SK-N-SH (cell line): ENCODE measurements around the gene OR12D1.

Experiments used
- EZH2phosphoT487 ChIP-seq: fragments of 200-600 bp; sonication (generic); IDR thresholded peaks from 2 replicates; pipeline ENCODE4 v1.6.1; 2017; ENCODE audit warnings: low read depth, mixed run types, mild to moderate bottlenecking, antibody characterized with exemption, moderate library complexity, borderline replicate concordance
- POLR2AphosphoS5 ChIP-seq: IDR thresholded peaks from 2 replicates; pipeline ENCODE4 v1.6.1; 2012; ENCODE audit warnings: low read depth, low read length
- RAD21 ChIP-seq: IDR thresholded peaks from 2 replicates; pipeline ENCODE4 v1.6.1; 2012; ENCODE audit warnings: mild to moderate bottlenecking, low read length
- TAF1 ChIP-seq: IDR thresholded peaks from 2 replicates; pipeline ENCODE4 v1.6.1; 2012; ENCODE audit warnings: low read depth, mild to moderate bottlenecking, low read length, moderate library complexity, borderline replicate concordance
- YY1 ChIP-seq: IDR thresholded peaks from 2 replicates; pipeline ENCODE4 v1.4.0; 2012; ENCODE audit warnings: low read depth, mild to moderate bottlenecking
- TF ChIP-seq, protein P1 (sequence below): fragments of 200-600 bp; sonication (generic); IDR thresholded peaks from 2 replicates; pipeline ENCODE4 v1.6.1; 2017; ENCODE audit warnings: antibody characterized with exemption, mild to moderate bottlenecking, moderate library complexity
- TF ChIP-seq, protein P2 (sequence below): IDR thresholded peaks from 2 replicates; pipeline ENCODE4 v1.4.0; 2012; ENCODE audit warnings: low read depth
- TF ChIP-seq, protein P3 (sequence below): IDR thresholded peaks from 2 replicates; pipeline ENCODE4 v1.4.0; 2012; ENCODE audit warnings: low read depth, borderline replicate concordance

DNA sequence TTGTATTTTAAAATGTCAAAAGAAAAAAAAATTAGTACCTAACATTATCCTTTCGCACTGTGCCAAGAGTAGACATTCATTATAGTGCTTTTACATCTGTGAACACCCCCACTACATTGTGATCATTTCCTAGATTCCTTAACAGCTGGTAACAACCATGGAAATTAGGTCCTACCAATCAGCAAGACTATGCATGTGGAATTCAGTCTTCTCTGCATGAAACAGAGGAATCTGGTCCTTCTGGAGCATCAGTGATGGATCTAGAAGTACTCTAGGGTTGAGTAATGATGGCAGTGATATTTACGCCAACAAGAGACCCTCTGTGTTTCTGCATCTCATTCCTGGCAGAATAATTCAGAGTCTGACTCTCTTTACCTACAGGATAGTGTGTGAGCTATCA lies 9.4 kb downstream of the OR12D1 start:
- TF ChIP-seq, protein P1, sequence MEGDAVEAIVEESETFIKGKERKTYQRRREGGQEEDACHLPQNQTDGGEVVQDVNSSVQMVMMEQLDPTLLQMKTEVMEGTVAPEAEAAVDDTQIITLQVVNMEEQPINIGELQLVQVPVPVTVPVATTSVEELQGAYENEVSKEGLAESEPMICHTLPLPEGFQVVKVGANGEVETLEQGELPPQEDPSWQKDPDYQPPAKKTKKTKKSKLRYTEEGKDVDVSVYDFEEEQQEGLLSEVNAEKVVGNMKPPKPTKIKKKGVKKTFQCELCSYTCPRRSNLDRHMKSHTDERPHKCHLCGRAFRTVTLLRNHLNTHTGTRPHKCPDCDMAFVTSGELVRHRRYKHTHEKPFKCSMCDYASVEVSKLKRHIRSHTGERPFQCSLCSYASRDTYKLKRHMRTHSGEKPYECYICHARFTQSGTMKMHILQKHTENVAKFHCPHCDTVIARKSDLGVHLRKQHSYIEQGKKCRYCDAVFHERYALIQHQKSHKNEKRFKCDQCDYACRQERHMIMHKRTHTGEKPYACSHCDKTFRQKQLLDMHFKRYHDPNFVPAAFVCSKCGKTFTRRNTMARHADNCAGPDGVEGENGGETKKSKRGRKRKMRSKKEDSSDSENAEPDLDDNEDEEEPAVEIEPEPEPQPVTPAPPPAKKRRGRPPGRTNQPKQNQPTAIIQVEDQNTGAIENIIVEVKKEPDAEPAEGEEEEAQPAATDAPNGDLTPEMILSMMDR: no peak
- TF ChIP-seq RAD21 (no peak), POLR2AphosphoS5 (no peak), YY1 (no peak), EZH2phosphoT487 (no peak), TAF1 (no peak)
- TF ChIP-seq, protein P2, sequence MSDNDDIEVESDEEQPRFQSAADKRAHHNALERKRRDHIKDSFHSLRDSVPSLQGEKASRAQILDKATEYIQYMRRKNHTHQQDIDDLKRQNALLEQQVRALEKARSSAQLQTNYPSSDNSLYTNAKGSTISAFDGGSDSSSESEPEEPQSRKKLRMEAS: no peak
- TF ChIP-seq, protein P3, sequence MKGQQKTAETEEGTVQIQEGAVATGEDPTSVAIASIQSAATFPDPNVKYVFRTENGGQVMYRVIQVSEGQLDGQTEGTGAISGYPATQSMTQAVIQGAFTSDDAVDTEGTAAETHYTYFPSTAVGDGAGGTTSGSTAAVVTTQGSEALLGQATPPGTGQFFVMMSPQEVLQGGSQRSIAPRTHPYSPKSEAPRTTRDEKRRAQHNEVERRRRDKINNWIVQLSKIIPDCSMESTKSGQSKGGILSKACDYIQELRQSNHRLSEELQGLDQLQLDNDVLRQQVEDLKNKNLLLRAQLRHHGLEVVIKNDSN: no peak
